GM10248 (cell line): ENCODE data around the gene SLC37A1.

Experiments
- CTCF ChIA-PET: fragments of 300-600 bp; sonication (Branson Sonifier 250); formaldehyde crosslinking; extraction: SDS; loops from one replicate; lab custom pipeline; 2021; ENCODE audit warnings: antibody characterized with exemption; lab: Yijun Ruan, JAX
- POLR2A ChIA-PET: fragments of 350-650 bp; sonication (Branson Sonifier 250); formaldehyde crosslinking; extraction: SDS; loops from one replicate; lab custom pipeline; 2020; ENCODE audit warnings: antibody characterized with exemption; lab: Yijun Ruan, JAX
- DNase-seq: peaks from one replicate; pipeline ENCODE4 v3.0.0; 2012; ENCODE audit errors: extremely low spot score
- CTCF ChIP-seq: IDR thresholded peaks from 2 replicates; pipeline ENCODE4 v1.5.1; 2012; ENCODE audit warnings: mild to moderate bottlenecking, low read depth; ENCODE audit errors: extremely low read depth, missing control alignments, control extremely low read depth

Gene SLC37A1

GRCh38 chr21:42618707-42619102, 105.1 kb downstream of the SLC37A1 start:
- POLR2A ChIA-PET, result no interaction called here
- TF ChIP-seq CTCF, result no peak
- CTCF ChIA-PET, result no interaction called here

GRCh38 chr21:42619166-42619565, 105.5 kb downstream of the SLC37A1 start:
- TF ChIP-seq CTCF, result no peak
- CTCF ChIA-PET, result no interaction called here
- POLR2A ChIA-PET, result no interaction called here
- no peak for DNase-seq

More at GRCh38 chr21:42618707-42619102, 105.1 kb downstream of the SLC37A1 start:
- DNase-seq, result no peak

- CTCF ChIA-PET, result no interaction called here
- POLR2A ChIA-PET, result no interaction called here
- no peak for TF ChIP-seq CTCF
- DNase-seq, result no peak
Observed at GRCh38 chr21:42619841-42620240, 106.2 kb downstream of the SLC37A1 start.

- ChIA-PET CTCF (interaction anchor here (1.7 kb wide), 1 partner anchor 28 kb away, joined by 4 read pairs; no protein-coding TSS in a partner anchor), POLR2A (no interaction called here)
- DNase-seq, result no peak
- no peak for TF ChIP-seq CTCF
Observed at GRCh38 chr21:42621166-42621818, 107.6 kb downstream of the SLC37A1 start.

GRCh38 chr21:42621819-42622177, 108.1 kb downstream of the SLC37A1 start:
- no peak for TF ChIP-seq CTCF
- POLR2A ChIA-PET, result no interaction called here
- DNase-seq, result no peak
- CTCF ChIA-PET, result interaction anchor here (1.7 kb wide), 1 partner anchor 29 kb away, joined by 4 read pairs; no protein-coding TSS in a partner anchor

GRCh38 chr21:42622284-42622683, 108.6 kb downstream of the SLC37A1 start:
- no peak for DNase-seq
- no peak for TF ChIP-seq CTCF
- ChIA-PET CTCF (interaction anchor here (1.2 kb wide), 1 partner anchor 14 kb away, joined by 3 read pairs; no protein-coding TSS in a partner anchor), POLR2A (no interaction called here)
